ENCODE measurements around the gene EXT2. TPM values are rescaled to one million over a fixed set of nuclear protein-coding genes. Genes with fewer than 3 reads are reported as not detected.

Gene EXT2
- total and polyA plus RNA-seq, 10 of the 15 experiments (the other 5 are each of a cell fraction or from before 2014, with no cell fraction given), result 3.8 to 31.4 (median 17.9) TPM

DNA sequence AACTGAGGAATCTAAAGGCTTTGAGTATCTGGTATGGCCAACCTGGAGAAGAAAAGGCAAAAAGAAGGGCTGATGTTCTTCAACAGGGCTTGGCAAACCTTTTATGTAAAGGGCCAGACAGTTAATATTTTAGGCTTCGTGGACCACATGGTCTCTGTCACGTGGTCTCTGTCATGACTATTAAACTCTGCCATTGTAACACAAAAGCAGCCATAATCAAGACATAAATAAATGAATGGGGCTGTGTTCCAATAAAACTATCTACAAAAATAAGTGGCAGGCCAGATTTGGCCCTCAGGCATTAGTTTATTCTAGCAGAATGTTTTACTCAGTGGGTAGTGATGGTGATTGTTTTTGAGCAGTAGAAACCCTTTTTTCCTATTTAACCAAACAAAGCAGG is 48.2 kb upstream of the EXT2 start:
- ChIA-PET RAD21 (ENCODE audit: unreplicated experiment) (no interaction called here), SMC1A (ENCODE audit: uncharacterized antibody, unreplicated experiment) (no interaction called here), POLR2A (no interaction called here), CTCF (no interaction called here)
- no peak for ATAC-seq
- in situ Hi-C loops (cut with MboI) (no loop called here), intact Hi-C loops (cut with micrococcal nuclease; ENCODE audit: unreplicated experiment) (loop anchor here (10.0 kb wide), 2 partner anchors 58 to 62 kb away; no protein-coding TSS in a partner anchor)
- no peak for FAIRE-seq
- TF ChIP-seq ZNF24 (IDR thresholded peaks at IDR 0.05), result no peak
- TF ChIP-seq RAD51 (IDR thresholded peaks at IDR 0.05), result 0 out of 2 replicates have a peak, but pooled peaks have one; percentile 17
- no peaks in the 10 kb centered on the region for H3K79me2 ChIP-seq (ENCODE audit: control insufficient read depth, insufficient read depth, low read length)
- no peaks in the 10 kb centered on the region for H4K20me1 ChIP-seq (ENCODE audit: control insufficient read depth, insufficient read depth)
- no peak for DNase-seq (ENCODE audit: low read depth, low spot score)
- no peak overlapping the region for H3K27ac ChIP-seq (ENCODE audit: control insufficient read depth, insufficient read depth)
- 2% methylated on average over 2 of the region's 2 CpGs for WGBS (ENCODE audit: insufficient coverage, insufficient replicate concordance, low lambda C conversion rate, missing lambda C conversion rate)
- no peaks in the 10 kb centered on the region for H3K4me1 ChIP-seq (ENCODE audit: control insufficient read depth, insufficient read depth, low read length)
- no peak overlapping the region for H3K4me2 ChIP-seq (ENCODE audit: control insufficient read depth, insufficient read depth)
- H3K9me3 ChIP-seq (replicated peaks; ENCODE audit: control insufficient read depth, insufficient read depth, low read length), result no peaks in the 10 kb centered on the region
- H3K4me3 ChIP-seq, result no peak overlapping the region
- H3K9ac ChIP-seq (ENCODE audit: control insufficient read depth, insufficient read depth, low read length), result no peak overlapping the region
- no peaks in the 10 kb centered on the region; a peak in 1 of 4 replicates for H3K27me3 ChIP-seq (replicated peaks in 1 of 2; ENCODE audit: control insufficient read depth in 2 of 2, insufficient read depth in 2 of 2, low read length in 1 of 2)
- H2AFZ ChIP-seq (ENCODE audit: control insufficient read depth, low read depth, low read length), result no peak overlapping the region
- H3K36me3 ChIP-seq (ENCODE audit: control insufficient read depth in 2 of 2, insufficient read depth in 2 of 2, low read length in 1 of 2), result no peaks in the 10 kb centered on the region
- no TSS peak for BruUV-seq (replicated peaks)

DNA sequence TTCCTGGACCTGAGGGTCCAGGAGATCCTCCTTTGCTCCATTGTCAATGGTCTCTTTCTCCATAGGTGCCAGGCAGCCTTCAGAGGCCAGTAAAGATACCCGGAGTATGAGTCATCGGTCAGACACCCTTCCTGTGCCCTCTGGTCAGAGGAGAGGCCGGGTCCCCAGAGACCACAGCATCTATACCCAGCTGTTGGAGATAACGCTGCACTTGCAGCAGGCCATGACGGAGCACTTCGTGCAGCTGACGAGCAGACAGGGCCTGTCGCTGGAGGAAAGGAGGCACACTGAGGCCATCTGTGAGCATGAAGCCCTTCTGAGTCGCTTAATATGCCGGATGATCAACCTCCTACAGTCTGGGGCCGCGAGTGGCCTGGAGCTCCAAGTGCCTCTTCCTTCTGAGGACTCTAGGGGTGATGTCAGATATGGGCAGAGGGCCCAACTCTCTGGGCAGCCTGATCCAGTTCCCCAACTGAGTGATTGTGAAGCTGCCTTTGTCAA is 47.5 kb upstream of the EXT2 start, which contains the start of gene ACCSL:
Gene ACCSL, plus strand, starts transcription at position 51 of the 501 bp plus-strand sequence. Its CDS starts 56 bp downstream, at position 107.
- ChIA-PET RAD21 (ENCODE audit: unreplicated experiment) (no interaction called here), POLR2A (no interaction called here), SMC1A (ENCODE audit: uncharacterized antibody, unreplicated experiment) (no interaction called here), CTCF (no interaction called here)
- Histone ChIP-seq H3K9ac (ENCODE audit: control insufficient read depth, insufficient read depth, low read length) (no peak within 1 kb of the TSS), H3K36me3 (ENCODE audit: control insufficient read depth in 2 of 2, insufficient read depth in 2 of 2, low read length in 1 of 2) (no peaks in the 10 kb centered on the region), H3K9me3 (replicated peaks; ENCODE audit: control insufficient read depth, insufficient read depth, low read length) (no peaks in the 10 kb centered on the region), H3K79me2 (ENCODE audit: control insufficient read depth, insufficient read depth, low read length) (no peaks in the 10 kb centered on the region), H3K4me1 (ENCODE audit: control insufficient read depth, insufficient read depth, low read length) (no peaks in the 10 kb centered on the region), H3K4me2 (ENCODE audit: control insufficient read depth, insufficient read depth) (no peak within 1 kb of the TSS), H3K4me3 (no peak within 1 kb of the TSS), H3K27ac (ENCODE audit: control insufficient read depth, insufficient read depth) (no peak within 1 kb of the TSS), H3K27me3 (replicated peaks in 1 of 2; ENCODE audit: control insufficient read depth in 2 of 2, insufficient read depth in 2 of 2, low read length in 1 of 2) (no peaks in the 10 kb centered on the region; a peak in 1 of 4 replicates), H2AFZ (ENCODE audit: control insufficient read depth, low read depth, low read length) (no peak within 1 kb of the TSS), H4K20me1 (ENCODE audit: control insufficient read depth, insufficient read depth) (no peaks in the 10 kb centered on the region)
- in situ Hi-C loops (cut with MboI) (no loop called here), intact Hi-C loops (cut with micrococcal nuclease; ENCODE audit: unreplicated experiment) (loop anchor here (10.0 kb wide), 2 partner anchors 57 to 63 kb away; no protein-coding TSS in a partner anchor)
- TF ChIP-seq ZSCAN29 (IDR thresholded peaks at IDR 0.05) (no peak), SUPT20H (IDR thresholded peaks at IDR 0.05; ENCODE audit: borderline replicate concordance, control insufficient read depth, low read depth, low read length) (no peak), BCL11A (IDR thresholded peaks at IDR 0.05; ENCODE audit: low read depth, low read length) (no peak), SMARCA5 (IDR thresholded peaks at IDR 0.05) (no peak), BRCA1 (IDR thresholded peaks at IDR 0.05; ENCODE audit: low read depth, low read length) (no peak), NBN (IDR thresholded peaks at IDR 0.05) (no peak)
- WGBS (ENCODE audit: insufficient coverage, insufficient replicate concordance, low lambda C conversion rate, missing lambda C conversion rate), result 61% methylated on average over 12 of the region's 12 CpGs
- ATAC-seq (no peak), DNase-seq (ENCODE audit: low read depth, low spot score) (no peak), FAIRE-seq (no peak)
- no TSS peak for BruUV-seq (replicated peaks)

Data from GM12878 (cell line).